Endothelial cell of umbilical vein (primary cell): ENCODE data around the gene ASXL1. TPM values are rescaled to one million over a fixed set of nuclear protein-coding genes. Genes with fewer than 3 reads are reported as not detected.

ENCODE experiments used
- BruUV-seq: library from RNA; stranded (reverse); fragments of 400-500 nt; replicated peaks from 2 replicates; lab custom pipeline; 2021; lab: Mats Ljungman, UMichigan
- CTCF ChIA-PET: fragments of 300-600, 350-600 bp; sonication (Branson Sonifier 250); formaldehyde crosslinking; loops from one replicate; lab custom pipeline; 2021; ENCODE audit warnings: antibody characterized with exemption, inconsistent platforms; lab: Charles Lee
- POLR2A ChIA-PET: fragments of 300-600, 350-600 bp; sonication (Branson Sonifier 250); formaldehyde crosslinking; loops from one replicate; lab custom pipeline; 2021; ENCODE audit warnings: antibody characterized with exemption, inconsistent platforms; lab: Charles Lee
- DNase-seq: peaks from one replicate; pipeline ENCODE4 v3.0.0-alpha.2; 2011; ENCODE audit warnings: low read depth, low spot score
- FAIRE-seq: peaks from 2 replicates; lab custom pipeline; 2011; peaks lifted over from hg19 to GRCh38; lab: Jason Lieb, UNC
- H2AFZ ChIP-seq: 2 replicates; pipeline ENCODE4 v1.6.0; 2012; ENCODE audit warnings: low read depth, low read length, control low read depth, inconsistent platforms
- H3K27ac ChIP-seq: 2 replicates; pipeline ENCODE4 v1.5.1; 2011; ENCODE audit warnings: low read depth, mild to moderate bottlenecking, control low read depth, low read length, moderate library complexity; ENCODE audit not compliant: insufficient read depth
- H3K27me3 ChIP-seq, 2 experiments: 2 replicates each; pipeline versions ENCODE4 v1.6.0 to v1.6.1; 2011; ENCODE audit warnings: low read length in 2 of 2, mixed read lengths in 1 of 2; ENCODE audit not compliant: control insufficient read depth in 2 of 2, insufficient read depth in 2 of 2
- H3K36me3 ChIP-seq, 2 experiments: 2 replicates in 1 of 2; 3 replicates in 1 of 2; pipeline ENCODE4 v1.5.1; 2011; ENCODE audit warnings: low read length in 2 of 2, mild to moderate bottlenecking in 1 of 2, moderate library complexity in 1 of 2; ENCODE audit not compliant: control insufficient read depth in 2 of 2, insufficient read depth in 2 of 2; ENCODE audit errors: extremely low read depth in 1 of 2
- H3K4me1 ChIP-seq: 3 replicates; pipeline ENCODE4 v1.5.1; 2011; ENCODE audit warnings: mild to moderate bottlenecking, low read length; ENCODE audit not compliant: control insufficient read depth, insufficient read depth; ENCODE audit errors: extremely low read depth
- H3K4me2 ChIP-seq: 2 replicates; pipeline ENCODE4 v1.6.1; 2011; ENCODE audit warnings: low read length, control low read depth, mixed read lengths; ENCODE audit not compliant: insufficient read depth
- H3K4me3 ChIP-seq, 3 experiments: fragments of 200-600 bp in 1 of 3; sonication (generic), shearing (Covaris generic) in 1 of 3; replicated peaks in 1 of 3; 2 replicates each; pipeline ENCODE4 v1.5.1; 2011 to 2016; ENCODE audit warnings: control low read depth in 3 of 3, low read length in 3 of 3, mild to moderate bottlenecking in 2 of 3, inconsistent platforms in 1 of 3, low read depth in 1 of 3, moderate library complexity in 1 of 3; ENCODE audit not compliant: insufficient read depth in 1 of 3
- H3K79me2 ChIP-seq: 2 replicates; pipeline ENCODE4 v1.6.0; 2012; ENCODE audit warnings: low read length, inconsistent platforms; ENCODE audit not compliant: control insufficient read depth, insufficient read depth
- H3K9ac ChIP-seq: replicated peaks from 2 replicates; pipeline ENCODE3; 2011; ENCODE audit warnings: low read length, control low read depth; ENCODE audit not compliant: insufficient read depth; ENCODE audit errors: extremely low read depth
- H3K9me1 ChIP-seq: replicated peaks from 3 replicates; pipeline ENCODE4 v1.6.0; 2011; ENCODE audit warnings: mild to moderate bottlenecking, low read length; ENCODE audit not compliant: control insufficient read depth, insufficient read depth; ENCODE audit errors: extremely low read depth
- H3K9me3 ChIP-seq: replicated peaks from 2 replicates; pipeline ENCODE4 v1.5.1; 2012; ENCODE audit warnings: low read length, inconsistent platforms; ENCODE audit not compliant: control insufficient read depth, insufficient read depth
- H4K20me1 ChIP-seq: replicated peaks from 2 replicates; pipeline ENCODE3; 2011; ENCODE audit warnings: mild to moderate bottlenecking, low read length; ENCODE audit not compliant: control insufficient read depth, insufficient read depth; ENCODE audit errors: extremely low read depth
- EZH2 ChIP-seq: IDR thresholded peaks from 2 replicates; pipeline ENCODE4 v1.6.1; 2012; ENCODE audit warnings: borderline replicate concordance, low read depth, mild to moderate bottlenecking, moderate library complexity, low read length, inconsistent platforms; ENCODE audit not compliant: severe bottlenecking
- FOS ChIP-seq: IDR thresholded peaks from 2 replicates; pipeline ENCODE4 v1.6.1; 2011; ENCODE audit warnings: mild to moderate bottlenecking, low read length, moderate library complexity, borderline replicate concordance; ENCODE audit not compliant: insufficient read depth
- GATA2 ChIP-seq: IDR thresholded peaks from 2 replicates; pipeline ENCODE4 v1.7.0; 2011; ENCODE audit warnings: low read depth, mild to moderate bottlenecking, moderate library complexity, mixed read lengths, low read length; ENCODE audit not compliant: insufficient read length, insufficient read depth
- JUN ChIP-seq: IDR thresholded peaks from 2 replicates; pipeline ENCODE4 v1.6.1; 2011; ENCODE audit warnings: borderline replicate concordance, low read depth; ENCODE audit not compliant: insufficient read length, insufficient read depth
- MYC ChIP-seq: IDR thresholded peaks from one replicate; pipeline ENCODE4 v1.6.1; 2011; ENCODE audit warnings: mild to moderate bottlenecking, low read depth, low read length
- POLR2A ChIP-seq: IDR thresholded peaks from 2 replicates; pipeline ENCODE4 v1.6.1; 2012; ENCODE audit warnings: low read depth, mild to moderate bottlenecking, control low read depth, low read length
- POLR2AphosphoS5 ChIP-seq: IDR thresholded peaks from 2 replicates; pipeline ENCODE4 v1.6.1; 2012; ENCODE audit warnings: low read depth, mild to moderate bottlenecking, control low read depth, low read length, moderate library complexity; ENCODE audit not compliant: insufficient read depth
- dilution Hi-C: fragments of 300-500 bp; cut with MboI; formaldehyde crosslinking; loops from one replicate; pipeline ENCODE4 v1.15.0; 2019; ENCODE audit warnings: low sequenced_read_pairs; ENCODE audit not compliant: extremely low pct_ligation_motif_present
- intact Hi-C: fragments of 100-400 bp; cut with micrococcal nuclease; formaldehyde crosslinking; loops from one replicate; pipeline ENCODE4 v1.10.0; 2022
- polyA plus RNA-seq, 4 experiments: library from polyadenylated mRNA; depleted of rRNA in 3 of 4; stranded (reverse) in 3 of 4; unstranded in 1 of 4; fragments of >200 nt; gene quantifications; 2 replicates each; pipeline versions ENCODE4 v1.2.1 to v1.2.3, GENCODE V29; 2011 to 2012; ENCODE audit warnings: missing spikeins in 1 of 4
- total RNA-seq: library from RNA; stranded (reverse); gene quantifications from 2 replicates; pipeline ENCODE4 v1.2.3, GENCODE V29; 2021
- TF ChIP-seq, protein P1 (sequence below), 2 donors: IDR thresholded peaks; 1 replicate in 1 of 2; 2 replicates in 1 of 2; pipeline ENCODE4 v1.5.1; 2011; ENCODE audit warnings: low read length in 2 of 2, mild to moderate bottlenecking in 2 of 2, moderate library complexity in 2 of 2, control low read depth in 1 of 2, inconsistent platforms in 1 of 2, low read depth in 1 of 2; ENCODE audit not compliant: insufficient read depth in 1 of 2; ENCODE audit errors: extremely low read depth in 1 of 2
- TF ChIP-seq, protein P2 (sequence below): IDR thresholded peaks from 2 replicates; pipeline ENCODE4 v1.6.1; 2011; ENCODE audit not compliant: insufficient read depth, insufficient read length

Gene ASXL1
- total and polyA plus RNA-seq, 2 donors (not counting 3 experiments of a cell fraction or from before 2014, with no cell fraction given), result 45.4 to 101 TPM

DNA sequence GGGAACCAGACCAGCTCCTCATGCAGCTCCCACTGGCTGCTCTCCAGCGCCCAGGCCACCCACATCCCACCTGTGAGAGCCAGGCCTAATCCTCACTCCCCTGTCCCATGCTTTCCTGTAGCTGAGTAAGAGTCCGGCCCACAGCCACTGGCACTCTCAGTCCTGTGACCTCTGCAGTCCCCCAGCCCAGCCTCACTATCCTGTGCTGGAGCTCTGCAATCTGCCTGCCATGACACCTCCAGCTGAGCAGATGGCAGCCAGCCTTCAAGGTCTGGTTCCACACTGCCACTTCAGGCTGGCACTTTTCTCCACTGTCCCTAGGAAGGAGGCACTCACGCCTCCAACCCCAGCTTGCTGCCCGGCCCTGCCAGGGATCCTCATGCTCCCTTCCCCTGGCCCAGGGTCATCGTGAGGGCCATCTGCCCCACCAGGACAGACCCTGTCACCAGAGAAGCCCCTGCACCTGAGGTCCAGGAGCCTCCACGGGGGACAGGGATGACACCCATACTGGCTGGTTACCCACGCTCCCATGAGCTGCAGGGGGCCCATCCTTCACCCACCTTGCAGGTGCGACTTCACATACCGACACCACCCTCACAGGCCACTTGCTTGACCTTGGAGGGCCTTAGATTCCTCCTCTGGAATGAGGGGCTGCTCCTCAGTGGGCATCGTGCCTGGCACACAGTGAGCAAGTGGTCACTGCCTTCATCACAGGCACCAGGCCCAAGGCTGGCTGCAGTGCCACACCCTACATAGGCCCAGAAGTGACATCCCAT is 100.1 kb downstream of the ASXL1 start:
- no peak overlapping the region for H3K27ac ChIP-seq
- CTCF ChIA-PET, result interaction anchor here (1.2 to 4.4 kb wide), 8 partner anchors 9 to 194 kb away, joined by 3 to 22 read pairs (median 4); no protein-coding TSS in a partner anchor
- H3K9ac ChIP-seq, result no peak overlapping the region
- intact Hi-C loops (no loop called here), dilution Hi-C loops (no loop called here)
- H3K9me1 ChIP-seq, result no peaks in the 10 kb centered on the region
- FAIRE-seq, result no peak
- peaks cover 20% of the 10 kb centered on the region for H3K4me1 ChIP-seq
- H2AFZ ChIP-seq, result no peak overlapping the region
- no peak overlapping the region for H3K4me2 ChIP-seq
- H4K20me1 ChIP-seq, result no peaks in the 10 kb centered on the region
- BruUV-seq, result no TSS peak
- H3K4me3 ChIP-seq, result no peak overlapping the region
- no peak for DNase-seq
- TF ChIP-seq, protein P1, sequence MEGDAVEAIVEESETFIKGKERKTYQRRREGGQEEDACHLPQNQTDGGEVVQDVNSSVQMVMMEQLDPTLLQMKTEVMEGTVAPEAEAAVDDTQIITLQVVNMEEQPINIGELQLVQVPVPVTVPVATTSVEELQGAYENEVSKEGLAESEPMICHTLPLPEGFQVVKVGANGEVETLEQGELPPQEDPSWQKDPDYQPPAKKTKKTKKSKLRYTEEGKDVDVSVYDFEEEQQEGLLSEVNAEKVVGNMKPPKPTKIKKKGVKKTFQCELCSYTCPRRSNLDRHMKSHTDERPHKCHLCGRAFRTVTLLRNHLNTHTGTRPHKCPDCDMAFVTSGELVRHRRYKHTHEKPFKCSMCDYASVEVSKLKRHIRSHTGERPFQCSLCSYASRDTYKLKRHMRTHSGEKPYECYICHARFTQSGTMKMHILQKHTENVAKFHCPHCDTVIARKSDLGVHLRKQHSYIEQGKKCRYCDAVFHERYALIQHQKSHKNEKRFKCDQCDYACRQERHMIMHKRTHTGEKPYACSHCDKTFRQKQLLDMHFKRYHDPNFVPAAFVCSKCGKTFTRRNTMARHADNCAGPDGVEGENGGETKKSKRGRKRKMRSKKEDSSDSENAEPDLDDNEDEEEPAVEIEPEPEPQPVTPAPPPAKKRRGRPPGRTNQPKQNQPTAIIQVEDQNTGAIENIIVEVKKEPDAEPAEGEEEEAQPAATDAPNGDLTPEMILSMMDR (IDR thresholded peaks at IDR 0.05; ENCODE audit: extremely low read depth in 1 of 2, insufficient read depth in 1 of 2, low read depth in 1 of 2, low read length in 2 of 2), result no peak
- TF ChIP-seq GATA2 (no peak), POLR2A (no peak), MYC (no peak), FOS (no peak), EZH2 (no peak), POLR2AphosphoS5 (no peak), JUN (no peak)
- TF ChIP-seq, protein P2, sequence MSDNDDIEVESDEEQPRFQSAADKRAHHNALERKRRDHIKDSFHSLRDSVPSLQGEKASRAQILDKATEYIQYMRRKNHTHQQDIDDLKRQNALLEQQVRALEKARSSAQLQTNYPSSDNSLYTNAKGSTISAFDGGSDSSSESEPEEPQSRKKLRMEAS, result no peak
- no peaks in the 10 kb centered on the region for H3K27me3 ChIP-seq
- H3K9me3 ChIP-seq, result no peaks in the 10 kb centered on the region
- H3K36me3 ChIP-seq, result peaks cover 18 to 48% of the 10 kb centered on the region in 2 experiments
- POLR2A ChIA-PET, result no interaction called here
- H3K79me2 ChIP-seq, result peaks cover 100% of the 10 kb centered on the region
